Esophagus muscularis mucosa (tissue), 4 donors: ENCODE measurements around the gene LGALS3BP. TPM values are rescaled to one million over a fixed set of nuclear protein-coding genes. Genes with fewer than 3 reads are reported as not detected.
"Not testable (repeated sequence)": the region's sequence is repeated elsewhere in the genome, so short reads cannot be mapped to it uniquely, and the experiment has no call there.

Source experiments
- DNase-seq: peaks from one replicate; pipeline ENCODE4 v3.0.0-alpha.2; 2017; ENCODE audit errors: extremely low spot score
- H3K27ac ChIP-seq, 4 donors: fragments of 200-600 bp; sonication (generic); replicated peaks in 1 of 4; 1 replicate in 3 of 4; 2 replicates in 1 of 4; pipeline ENCODE4 v1.5.1; 2016 to 2019; ENCODE audit warnings: mild to moderate bottlenecking in 1 of 4
- H3K27me3 ChIP-seq, 4 donors: fragments of 200-600 bp; sonication (generic); one replicate each; pipeline versions ENCODE4 v1.5.1 to v1.6.0; 2016 to 2019
- H3K36me3 ChIP-seq, 4 donors: fragments of 200-600 bp; sonication (generic); one replicate each; pipeline ENCODE4 v1.5.1; 2016 to 2019
- H3K4me1 ChIP-seq, 4 donors: fragments of 200-600 bp; sonication (generic); one replicate each; pipeline ENCODE4 v1.5.1; 2016 to 2019
- H3K4me3 ChIP-seq, 4 donors: fragments of 200-600 bp; sonication (generic); 1 replicate in 2 of 4; 2 replicates in 2 of 4; pipeline ENCODE4 v1.5.1; 2016 to 2019; ENCODE audit warnings: mild to moderate bottlenecking in 4 of 4, moderate library complexity in 1 of 4
- H3K9me3 ChIP-seq, 4 donors: fragments of 200-600 bp; sonication (generic); 1 replicate in 3 of 4; 2 replicates in 1 of 4; pipeline ENCODE4 v1.5.1; 2016 to 2019
- EP300 ChIP-seq: sonication (generic); formaldehyde crosslinking; IDR thresholded peaks from one replicate; pipeline ENCODE4 v1.6.1; 2017; ENCODE audit warnings: antibody characterized with exemption
- POLR2A ChIP-seq: fragments of 450-650 bp; IDR thresholded peaks from one replicate; pipeline ENCODE4 v1.6.1; 2017; ENCODE audit warnings: antibody characterized with exemption, moderate library complexity, mild to moderate bottlenecking, low read depth
- POLR2AphosphoS5 ChIP-seq, 2 donors: sonication (generic); formaldehyde crosslinking; IDR thresholded peaks; one replicate each; pipeline ENCODE4 v1.6.1; 2017; ENCODE audit warnings: antibody characterized with exemption in 2 of 2
- WGBS: methylation state at CpG from one replicate; pipeline ENCODE4 v1.1.5; 2018; 5-methylcytosine and 5-hydroxymethylcytosine counted together
- intact Hi-C: fragments of 100-400 bp; cut with DNase I; formaldehyde crosslinking; loops from one replicate; pipeline ENCODE4 v1.15.1; 2023
- total RNA-seq, 4 donors: library from RNA; depleted of rRNA; stranded (reverse); fragments of >200 nt; gene quantifications; one replicate each; pipeline versions ENCODE4 v1.1.0 to v1.2.1, GENCODE V29; 2016
- TF ChIP-seq, protein P1 (sequence below), 3 experiments: fragments of 200-600 bp in 2 of 3; fragments of 450-650 bp in 1 of 3; sonication (generic) in 2 of 3; IDR thresholded peaks; one replicate each; pipeline ENCODE4 v1.5.1; 2017 to 2019; ENCODE audit warnings: antibody characterized with exemption in 3 of 3, mild to moderate bottlenecking in 2 of 3, moderate library complexity in 1 of 3

The LGALS3BP gene
- total RNA-seq, 4 donors from 2014 or later = 106 to 284 (median 197) TPM

DNA sequence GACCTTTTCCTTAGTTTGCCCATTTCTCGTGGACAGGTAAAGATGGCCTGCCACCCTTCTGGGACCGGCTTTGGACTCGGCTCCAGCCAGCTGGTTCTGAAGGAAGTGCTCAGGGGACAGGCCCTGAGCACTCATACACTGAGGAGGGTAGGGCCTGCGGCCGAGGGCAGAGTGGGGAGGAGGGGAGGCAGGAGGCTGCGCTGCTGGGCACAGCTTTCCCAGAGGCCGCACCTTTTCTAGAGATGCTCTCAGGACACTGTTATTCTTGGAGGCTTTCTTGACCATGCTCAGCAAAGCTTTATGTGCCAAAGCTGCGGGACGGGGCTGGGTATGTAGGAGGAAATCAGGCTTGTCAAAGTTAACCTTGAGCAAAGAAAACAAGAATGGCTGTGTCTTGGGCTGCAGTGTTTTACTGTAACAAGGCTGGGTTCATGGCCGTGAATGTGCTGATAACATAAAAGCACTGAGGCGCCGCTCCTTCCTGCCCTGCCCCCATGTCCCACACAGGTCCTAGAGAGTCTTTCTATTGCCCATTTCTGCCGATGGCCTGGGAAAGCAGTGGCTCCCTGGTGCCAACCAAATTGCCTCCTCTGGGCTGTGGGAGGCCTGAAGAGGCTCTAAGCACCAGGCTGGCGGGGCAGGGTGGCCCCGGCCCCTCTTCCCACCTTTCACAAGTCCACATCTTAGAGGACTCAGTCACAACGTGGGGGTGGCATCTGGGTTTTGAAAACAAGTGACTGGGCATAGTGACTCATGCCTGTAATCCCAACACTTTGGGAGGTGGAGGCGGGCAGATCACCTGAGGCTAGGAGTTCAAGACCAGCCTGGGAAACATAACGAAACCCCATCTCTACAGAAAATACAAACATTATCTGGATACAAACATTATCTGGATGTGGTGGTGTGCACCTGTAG is 32.2 kb downstream of the LGALS3BP start:
- TF ChIP-seq POLR2A (no peak), POLR2AphosphoS5 (IDR thresholded peaks at IDR 0.05) (no peak), EP300 (no peak)
- TF ChIP-seq, protein P1, sequence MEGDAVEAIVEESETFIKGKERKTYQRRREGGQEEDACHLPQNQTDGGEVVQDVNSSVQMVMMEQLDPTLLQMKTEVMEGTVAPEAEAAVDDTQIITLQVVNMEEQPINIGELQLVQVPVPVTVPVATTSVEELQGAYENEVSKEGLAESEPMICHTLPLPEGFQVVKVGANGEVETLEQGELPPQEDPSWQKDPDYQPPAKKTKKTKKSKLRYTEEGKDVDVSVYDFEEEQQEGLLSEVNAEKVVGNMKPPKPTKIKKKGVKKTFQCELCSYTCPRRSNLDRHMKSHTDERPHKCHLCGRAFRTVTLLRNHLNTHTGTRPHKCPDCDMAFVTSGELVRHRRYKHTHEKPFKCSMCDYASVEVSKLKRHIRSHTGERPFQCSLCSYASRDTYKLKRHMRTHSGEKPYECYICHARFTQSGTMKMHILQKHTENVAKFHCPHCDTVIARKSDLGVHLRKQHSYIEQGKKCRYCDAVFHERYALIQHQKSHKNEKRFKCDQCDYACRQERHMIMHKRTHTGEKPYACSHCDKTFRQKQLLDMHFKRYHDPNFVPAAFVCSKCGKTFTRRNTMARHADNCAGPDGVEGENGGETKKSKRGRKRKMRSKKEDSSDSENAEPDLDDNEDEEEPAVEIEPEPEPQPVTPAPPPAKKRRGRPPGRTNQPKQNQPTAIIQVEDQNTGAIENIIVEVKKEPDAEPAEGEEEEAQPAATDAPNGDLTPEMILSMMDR (IDR thresholded peaks at IDR 0.05) = no peak
- no peaks in the 10 kb centered on the region for H3K27me3 ChIP-seq
- DNase-seq = no peak
- intact Hi-C loops = no loop called here
- H3K9me3 ChIP-seq = peaks cover 0 to 17% (median 16%) of the 10 kb centered on the region in 4 donors
- no peaks in the 10 kb centered on the region for H3K36me3 ChIP-seq
- H3K4me1 ChIP-seq = peaks cover 0 to 9% (median 8%) of the 10 kb centered on the region in 4 donors
- no peak overlapping the region for H3K4me3 ChIP-seq
- WGBS = 82% methylated on average over 18 of the region's 18 CpGs
- H3K27ac ChIP-seq = no peak overlapping the region

DNA sequence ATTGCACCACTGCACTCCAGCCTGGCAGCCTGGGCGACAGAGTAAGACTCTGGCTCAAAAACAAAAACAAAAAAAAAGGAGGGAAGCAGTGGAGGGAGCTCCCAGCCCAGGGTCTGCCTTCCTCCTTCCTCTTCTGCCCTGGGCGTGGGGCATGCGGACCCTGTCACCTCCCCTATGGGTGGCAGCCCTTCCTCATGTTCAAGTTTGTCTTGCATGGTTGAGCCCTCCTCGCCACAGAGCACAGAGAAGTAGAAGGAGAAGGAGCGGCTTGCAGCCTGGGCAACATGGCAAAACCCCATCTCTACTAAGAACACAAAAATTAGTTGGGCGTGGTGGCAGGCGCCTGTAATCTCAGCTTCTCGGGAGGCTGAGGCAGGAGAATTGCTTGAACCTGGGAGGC is 33.1 kb downstream of the LGALS3BP start:
- Histone ChIP-seq H3K9me3 (peaks cover 0 to 17% (median 16%) of the 10 kb centered on the region in 4 donors), H3K27me3 (no peaks in the 10 kb centered on the region), H3K4me3 (no peak overlapping the region), H3K4me1 (peaks cover 0 to under 1% (median under 1%) of the 10 kb centered on the region in 4 donors), H3K27ac (no peak overlapping the region), H3K36me3 (no peaks in the 10 kb centered on the region)
- TF ChIP-seq EP300 (no peak), POLR2A (no peak), POLR2AphosphoS5 (IDR thresholded peaks at IDR 0.05) (no peak)
- TF ChIP-seq, protein P1 (IDR thresholded peaks at IDR 0.05) = no peak
- no peak for DNase-seq
- intact Hi-C loops = no loop called here
- 80% methylated on average over 8 of the region's 8 CpGs for WGBS

DNA sequence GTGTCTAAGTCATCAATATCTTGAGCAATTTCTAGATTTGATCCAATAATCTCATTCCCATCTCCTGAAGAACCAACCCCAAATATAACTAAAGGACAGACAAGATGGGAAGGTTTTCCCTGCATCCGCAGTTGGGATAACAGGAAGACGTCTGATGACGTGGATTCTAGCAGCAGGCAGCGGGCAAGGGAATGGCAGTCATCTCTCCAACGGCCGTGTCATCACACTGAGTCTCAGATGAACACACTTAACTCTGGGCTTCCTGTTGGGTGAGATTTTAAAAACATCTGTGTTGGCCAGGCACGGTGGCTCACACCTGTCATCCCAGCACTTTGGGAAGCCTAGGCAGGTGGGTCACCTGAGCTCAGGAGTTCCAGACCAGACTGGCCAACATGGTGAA is 33.6 kb downstream of the LGALS3BP start:
- WGBS = 84% methylated on average over 6 of the region's 7 CpGs
- Histone ChIP-seq H3K27me3 (no peaks in the 10 kb centered on the region), H3K9me3 (peaks cover 0 to 12% (median 12%) of the 10 kb centered on the region in 4 donors), H3K36me3 (no peaks in the 10 kb centered on the region), H3K4me1 (no peaks in the 10 kb centered on the region), H3K4me3 (no peak overlapping the region), H3K27ac (no peak overlapping the region)
- DNase-seq = no peak
- intact Hi-C loops = no loop called here
- TF ChIP-seq POLR2A (no peak), POLR2AphosphoS5 (IDR thresholded peaks at IDR 0.05) (no peak), EP300 (no peak)
- TF ChIP-seq, protein P1 (IDR thresholded peaks at IDR 0.05) = no peak

DNA sequence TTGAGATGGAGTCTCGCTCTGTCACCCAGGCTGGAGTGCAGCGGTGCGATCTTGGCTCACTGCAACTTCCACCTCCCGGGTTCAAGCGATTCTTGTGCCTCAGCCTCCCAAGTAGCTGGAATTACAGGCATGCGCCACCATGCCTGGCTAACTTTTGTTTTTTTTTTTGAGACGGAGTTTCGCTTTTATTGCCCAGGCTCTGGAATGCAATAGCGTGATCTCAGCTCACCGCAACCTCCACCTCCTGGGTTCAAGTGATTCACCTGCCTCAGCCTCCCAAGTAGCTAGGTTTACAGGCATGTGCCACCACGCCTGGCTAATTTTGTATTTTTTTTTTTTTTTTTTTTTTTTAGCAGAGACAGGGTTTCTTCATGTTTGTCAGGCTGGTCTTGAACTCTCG is 34.3 kb downstream of the LGALS3BP start:
- H3K4me1 ChIP-seq, H3K27me3 ChIP-seq, H3K27ac ChIP-seq, H3K4me3 ChIP-seq, intact Hi-C loops, H3K9me3 ChIP-seq, DNase-seq, H3K36me3 ChIP-seq: not testable (repeated sequence)
- 95% methylated on average over 12 of the region's 12 CpGs for WGBS

DNA sequence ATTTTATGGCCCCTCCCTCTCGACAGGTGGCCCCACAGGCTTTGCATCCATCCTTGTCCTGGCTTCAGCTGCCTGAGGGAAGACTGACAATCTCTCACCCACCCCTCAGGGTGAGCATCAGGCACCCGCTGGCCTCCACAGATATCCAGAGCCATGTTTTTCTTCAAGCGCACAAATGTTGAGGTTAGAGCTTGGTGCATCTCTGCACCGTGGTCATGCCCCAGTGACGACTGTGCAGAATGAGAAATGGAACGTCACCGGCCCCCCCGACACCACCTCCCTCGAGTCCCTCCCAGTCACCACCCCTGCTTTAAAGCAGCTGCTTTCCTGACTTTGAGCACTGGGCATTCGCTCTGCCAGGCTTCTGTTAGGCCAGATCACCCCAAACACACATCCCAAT is 34.8 kb downstream of the LGALS3BP start:
- WGBS = 78% methylated on average over 10 of the region's 10 CpGs
- TF ChIP-seq, protein P1 (IDR thresholded peaks at IDR 0.05) = no peak
- intact Hi-C loops = no loop called here
- no peak overlapping the region for H3K27ac ChIP-seq
- DNase-seq = no peak
- no peaks in the 10 kb centered on the region for H3K36me3 ChIP-seq
- H3K9me3 ChIP-seq = peaks cover 0 to under 1% (median under 1%) of the 10 kb centered on the region in 4 donors
- no peak overlapping the region for H3K4me3 ChIP-seq
- no peaks in the 10 kb centered on the region for H3K4me1 ChIP-seq
- H3K27me3 ChIP-seq = no peaks in the 10 kb centered on the region
